ENCODE results near the gene HCN2.

DNA sequence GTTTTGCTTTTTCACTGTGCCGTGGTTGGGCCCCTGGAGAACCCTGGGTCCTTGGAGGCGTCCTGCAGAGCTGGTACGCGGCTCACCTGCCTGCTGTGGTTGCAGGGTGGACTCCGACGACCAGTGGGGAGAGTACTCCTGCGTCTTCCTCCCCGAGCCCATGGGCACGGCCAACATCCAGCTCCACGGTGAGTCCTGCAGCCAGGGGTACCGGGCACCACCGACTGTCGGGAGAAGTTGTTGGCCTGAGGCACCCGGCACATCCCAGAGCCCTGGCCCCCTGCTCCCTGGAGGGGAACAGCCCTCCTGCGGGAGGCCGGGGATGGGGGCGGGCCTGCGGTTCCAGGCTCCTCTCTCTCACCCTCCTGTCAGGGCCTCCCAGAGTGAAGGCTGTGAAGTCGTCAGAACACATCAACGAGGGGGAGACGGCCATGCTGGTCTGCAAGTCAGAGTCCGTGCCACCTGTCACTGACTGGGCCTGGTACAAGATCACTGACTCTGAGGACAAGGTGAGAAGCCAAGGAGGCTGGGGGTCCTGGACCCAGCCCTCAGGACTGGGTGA is 9.3 kb upstream of the HCN2 start:
- TF ChIP-seq, protein P1, sequence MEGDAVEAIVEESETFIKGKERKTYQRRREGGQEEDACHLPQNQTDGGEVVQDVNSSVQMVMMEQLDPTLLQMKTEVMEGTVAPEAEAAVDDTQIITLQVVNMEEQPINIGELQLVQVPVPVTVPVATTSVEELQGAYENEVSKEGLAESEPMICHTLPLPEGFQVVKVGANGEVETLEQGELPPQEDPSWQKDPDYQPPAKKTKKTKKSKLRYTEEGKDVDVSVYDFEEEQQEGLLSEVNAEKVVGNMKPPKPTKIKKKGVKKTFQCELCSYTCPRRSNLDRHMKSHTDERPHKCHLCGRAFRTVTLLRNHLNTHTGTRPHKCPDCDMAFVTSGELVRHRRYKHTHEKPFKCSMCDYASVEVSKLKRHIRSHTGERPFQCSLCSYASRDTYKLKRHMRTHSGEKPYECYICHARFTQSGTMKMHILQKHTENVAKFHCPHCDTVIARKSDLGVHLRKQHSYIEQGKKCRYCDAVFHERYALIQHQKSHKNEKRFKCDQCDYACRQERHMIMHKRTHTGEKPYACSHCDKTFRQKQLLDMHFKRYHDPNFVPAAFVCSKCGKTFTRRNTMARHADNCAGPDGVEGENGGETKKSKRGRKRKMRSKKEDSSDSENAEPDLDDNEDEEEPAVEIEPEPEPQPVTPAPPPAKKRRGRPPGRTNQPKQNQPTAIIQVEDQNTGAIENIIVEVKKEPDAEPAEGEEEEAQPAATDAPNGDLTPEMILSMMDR (IDR thresholded peaks at IDR 0.05): no peak
- no peak for TF ChIP-seq NRF1 (IDR thresholded peaks at IDR 0.05; ENCODE audit: low read depth, low read length)
- TF ChIP-seq CHD2 (IDR thresholded peaks at IDR 0.05; ENCODE audit: low read length, partially characterized antibody): no peak
- TF ChIP-seq EP300 (IDR thresholded peaks at IDR 0.05; ENCODE audit: borderline replicate concordance in 1 of 2, low read depth in 1 of 2, low read length in 1 of 2): no peak
- TF ChIP-seq POLR2AphosphoS5 (IDR thresholded peaks at IDR 0.05; ENCODE audit: low read depth, low read length): no peak
- no peak for TF ChIP-seq MEF2A (IDR thresholded peaks at IDR 0.05; ENCODE audit: borderline replicate concordance, low read depth)
- TF ChIP-seq, protein P2, sequence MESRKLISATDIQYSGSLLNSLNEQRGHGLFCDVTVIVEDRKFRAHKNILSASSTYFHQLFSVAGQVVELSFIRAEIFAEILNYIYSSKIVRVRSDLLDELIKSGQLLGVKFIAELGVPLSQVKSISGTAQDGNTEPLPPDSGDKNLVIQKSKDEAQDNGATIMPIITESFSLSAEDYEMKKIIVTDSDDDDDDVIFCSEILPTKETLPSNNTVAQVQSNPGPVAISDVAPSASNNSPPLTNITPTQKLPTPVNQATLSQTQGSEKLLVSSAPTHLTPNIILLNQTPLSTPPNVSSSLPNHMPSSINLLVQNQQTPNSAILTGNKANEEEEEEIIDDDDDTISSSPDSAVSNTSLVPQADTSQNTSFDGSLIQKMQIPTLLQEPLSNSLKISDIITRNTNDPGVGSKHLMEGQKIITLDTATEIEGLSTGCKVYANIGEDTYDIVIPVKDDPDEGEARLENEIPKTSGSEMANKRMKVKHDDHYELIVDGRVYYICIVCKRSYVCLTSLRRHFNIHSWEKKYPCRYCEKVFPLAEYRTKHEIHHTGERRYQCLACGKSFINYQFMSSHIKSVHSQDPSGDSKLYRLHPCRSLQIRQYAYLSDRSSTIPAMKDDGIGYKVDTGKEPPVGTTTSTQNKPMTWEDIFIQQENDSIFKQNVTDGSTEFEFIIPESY (IDR thresholded peaks at IDR 0.05; ENCODE audit: borderline replicate concordance, low read depth): no peak
- no peak for TF ChIP-seq JUND (IDR thresholded peaks at IDR 0.05)
- TF ChIP-seq RCOR1 (IDR thresholded peaks at IDR 0.05; ENCODE audit: low read length): no peak
- TF ChIP-seq, protein P3, sequence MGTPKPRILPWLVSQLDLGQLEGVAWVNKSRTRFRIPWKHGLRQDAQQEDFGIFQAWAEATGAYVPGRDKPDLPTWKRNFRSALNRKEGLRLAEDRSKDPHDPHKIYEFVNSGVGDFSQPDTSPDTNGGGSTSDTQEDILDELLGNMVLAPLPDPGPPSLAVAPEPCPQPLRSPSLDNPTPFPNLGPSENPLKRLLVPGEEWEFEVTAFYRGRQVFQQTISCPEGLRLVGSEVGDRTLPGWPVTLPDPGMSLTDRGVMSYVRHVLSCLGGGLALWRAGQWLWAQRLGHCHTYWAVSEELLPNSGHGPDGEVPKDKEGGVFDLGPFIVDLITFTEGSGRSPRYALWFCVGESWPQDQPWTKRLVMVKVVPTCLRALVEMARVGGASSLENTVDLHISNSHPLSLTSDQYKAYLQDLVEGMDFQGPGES (IDR thresholded peaks at IDR 0.05; ENCODE audit: low read depth, low read length): no peak
- TF ChIP-seq, protein P4, sequence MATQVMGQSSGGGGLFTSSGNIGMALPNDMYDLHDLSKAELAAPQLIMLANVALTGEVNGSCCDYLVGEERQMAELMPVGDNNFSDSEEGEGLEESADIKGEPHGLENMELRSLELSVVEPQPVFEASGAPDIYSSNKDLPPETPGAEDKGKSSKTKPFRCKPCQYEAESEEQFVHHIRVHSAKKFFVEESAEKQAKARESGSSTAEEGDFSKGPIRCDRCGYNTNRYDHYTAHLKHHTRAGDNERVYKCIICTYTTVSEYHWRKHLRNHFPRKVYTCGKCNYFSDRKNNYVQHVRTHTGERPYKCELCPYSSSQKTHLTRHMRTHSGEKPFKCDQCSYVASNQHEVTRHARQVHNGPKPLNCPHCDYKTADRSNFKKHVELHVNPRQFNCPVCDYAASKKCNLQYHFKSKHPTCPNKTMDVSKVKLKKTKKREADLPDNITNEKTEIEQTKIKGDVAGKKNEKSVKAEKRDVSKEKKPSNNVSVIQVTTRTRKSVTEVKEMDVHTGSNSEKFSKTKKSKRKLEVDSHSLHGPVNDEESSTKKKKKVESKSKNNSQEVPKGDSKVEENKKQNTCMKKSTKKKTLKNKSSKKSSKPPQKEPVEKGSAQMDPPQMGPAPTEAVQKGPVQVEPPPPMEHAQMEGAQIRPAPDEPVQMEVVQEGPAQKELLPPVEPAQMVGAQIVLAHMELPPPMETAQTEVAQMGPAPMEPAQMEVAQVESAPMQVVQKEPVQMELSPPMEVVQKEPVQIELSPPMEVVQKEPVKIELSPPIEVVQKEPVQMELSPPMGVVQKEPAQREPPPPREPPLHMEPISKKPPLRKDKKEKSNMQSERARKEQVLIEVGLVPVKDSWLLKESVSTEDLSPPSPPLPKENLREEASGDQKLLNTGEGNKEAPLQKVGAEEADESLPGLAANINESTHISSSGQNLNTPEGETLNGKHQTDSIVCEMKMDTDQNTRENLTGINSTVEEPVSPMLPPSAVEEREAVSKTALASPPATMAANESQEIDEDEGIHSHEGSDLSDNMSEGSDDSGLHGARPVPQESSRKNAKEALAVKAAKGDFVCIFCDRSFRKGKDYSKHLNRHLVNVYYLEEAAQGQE (IDR thresholded peaks at IDR 0.05; ENCODE audit: low read depth, low read length): no peak
- no peak for TF ChIP-seq FOXJ3 (CRISPR knock-in tag; IDR thresholded peaks at IDR 0.05)
- no peak for TF ChIP-seq EZH2phosphoT487 (IDR thresholded peaks at IDR 0.05; ENCODE audit: borderline replicate concordance, low read depth)
- TF ChIP-seq, protein P5, sequence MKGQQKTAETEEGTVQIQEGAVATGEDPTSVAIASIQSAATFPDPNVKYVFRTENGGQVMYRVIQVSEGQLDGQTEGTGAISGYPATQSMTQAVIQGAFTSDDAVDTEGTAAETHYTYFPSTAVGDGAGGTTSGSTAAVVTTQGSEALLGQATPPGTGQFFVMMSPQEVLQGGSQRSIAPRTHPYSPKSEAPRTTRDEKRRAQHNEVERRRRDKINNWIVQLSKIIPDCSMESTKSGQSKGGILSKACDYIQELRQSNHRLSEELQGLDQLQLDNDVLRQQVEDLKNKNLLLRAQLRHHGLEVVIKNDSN (IDR thresholded peaks at IDR 0.05; ENCODE audit: borderline replicate concordance, low read depth): no peak
